ENCODE results near the gene LONRF2.
"Not testable (repeated sequence)": the region's sequence is repeated elsewhere in the genome, so short reads cannot be mapped to it uniquely, and the experiment has no call there.

LONRF2 gene

GRCh38 chr2:100321866-100322820, at the start of gene LONRF2:
Gene LONRF2, minus strand, starts transcription at chr2:100322501. Its CDS starts 408 bp downstream, at chr2:100322093.
- DNase-seq = peak; percentile 44

GRCh38 chr2:100367163-100367562, 44.9 kb upstream of the LONRF2 start:
- no peak for DNase-seq

GRCh38 chr2:100365434-100365833, 43.1 kb upstream of the LONRF2 start:
- peak; percentile 77 for DNase-seq

GRCh38 chr2:100362269-100362668, 40.0 kb upstream of the LONRF2 start:
- not testable (repeated sequence) for DNase-seq

GRCh38 chr2:100359576-100359975, 37.3 kb upstream of the LONRF2 start:
- DNase-seq = no peak

- DNase-seq = no peak
These were observed 36.3 kb upstream of the LONRF2 start for GRCh38 chr2:100358554-100358953.

GRCh38 chr2:100352521-100352920, 30.2 kb upstream of the LONRF2 start:
- DNase-seq = no peak

GRCh38 chr2:100350661-100351185, 28.4 kb upstream of the LONRF2 start:
- no peak for DNase-seq

- DNase-seq = not testable (repeated sequence)
These were observed 22.8 kb upstream of the LONRF2 start for GRCh38 chr2:100345144-100345543.

- no peak for DNase-seq
These were observed 22.1 kb upstream of the LONRF2 start for GRCh38 chr2:100344433-100344832.

GRCh38 chr2:100342466-100342865, 20.2 kb upstream of the LONRF2 start:
- DNase-seq = not testable (repeated sequence)

GRCh38 chr2:100339823-100340222, 17.5 kb upstream of the LONRF2 start:
- DNase-seq = no peak

GRCh38 chr2:100334929-100335328, 12.6 kb upstream of the LONRF2 start:
- no peak for DNase-seq

GRCh38 chr2:100327742-100328141, 5.4 kb upstream of the LONRF2 start:
- no peak for DNase-seq

GRCh38 chr2:100321179-100321865, 979 bp downstream of the LONRF2 start:
- no peak for DNase-seq

- DNase-seq = no peak
These were observed 1.6 kb downstream of the LONRF2 start for GRCh38 chr2:100320547-100321178.

GRCh38 chr2:100317634-100318033, 4.7 kb downstream of the LONRF2 start:
- DNase-seq = no peak

- DNase-seq = no peak
These were observed 12.2 kb downstream of the LONRF2 start for GRCh38 chr2:100309973-100310719.

GRCh38 chr2:100309311-100309710, 13.0 kb downstream of the LONRF2 start:
- DNase-seq = no peak

GRCh38 chr2:100303744-100304143, 18.6 kb downstream of the LONRF2 start:
- no peak for DNase-seq

- DNase-seq = no peak
These were observed 19.8 kb downstream of the LONRF2 start for GRCh38 chr2:100302585-100302892.

- DNase-seq = no peak
These were observed 20.3 kb downstream of the LONRF2 start for GRCh38 chr2:100301881-100302584.

Measured in NCI-H2081 treated with DMSO at 0.1 percent for 48 hours (cell line).